ENCODE data around the gene POC1A. TPM values are rescaled to one million over a fixed set of nuclear protein-coding genes. Genes with fewer than 3 reads are reported as not detected.

Gene POC1A
- total RNA-seq, 1 donor from 2014 or later, result 4.7 TPM

GRCh38 chr3:52073490-52073889 lies 80.7 kb downstream of the POC1A start:
- Histone ChIP-seq H3K4me3 (ENCODE audit: low read depth, low read length) (no peak overlapping the region), H3K36me3 (ENCODE audit: control insufficient read depth, insufficient read depth, low read length) (no peaks in the 10 kb centered on the region), H3K27me3 (ENCODE audit: control insufficient read depth, insufficient read depth, low read length) (no peaks in the 10 kb centered on the region)
- no peak for TF ChIP-seq CTCF (IDR thresholded peaks at IDR 0.05; ENCODE audit: insufficient read depth, low read length, poor library complexity, severe bottlenecking)
- DNase-seq (ENCODE audit: low read depth), result no peak

- Histone ChIP-seq H3K36me3 (ENCODE audit: control insufficient read depth, insufficient read depth, low read length) (no peaks in the 10 kb centered on the region), H3K4me3 (ENCODE audit: low read depth, low read length) (no peak overlapping the region), H3K27me3 (ENCODE audit: control insufficient read depth, insufficient read depth, low read length) (no peaks in the 10 kb centered on the region)
- no peak for DNase-seq (ENCODE audit: low read depth)
- no peak for TF ChIP-seq CTCF (IDR thresholded peaks at IDR 0.05; ENCODE audit: insufficient read depth, low read length, poor library complexity, severe bottlenecking)
These were observed 81.8 kb downstream of the POC1A start for GRCh38 chr3:52072471-52072870.

- Histone ChIP-seq H3K36me3 (ENCODE audit: control insufficient read depth, insufficient read depth, low read length) (no peaks in the 10 kb centered on the region), H3K4me3 (ENCODE audit: low read depth, low read length) (no peak overlapping the region), H3K27me3 (ENCODE audit: control insufficient read depth, insufficient read depth, low read length) (no peaks in the 10 kb centered on the region)
- no peak for TF ChIP-seq CTCF (IDR thresholded peaks at IDR 0.05; ENCODE audit: insufficient read depth, low read length, poor library complexity, severe bottlenecking)
- no peak for DNase-seq (ENCODE audit: low read depth)
These were observed 82.2 kb downstream of the POC1A start for GRCh38 chr3:52072020-52072419.

- H3K4me3 ChIP-seq (ENCODE audit: low read depth, low read length), result no peak overlapping the region
- no peak for TF ChIP-seq CTCF (IDR thresholded peaks at IDR 0.05; ENCODE audit: insufficient read depth, low read length, poor library complexity, severe bottlenecking)
- no peak for DNase-seq (ENCODE audit: low read depth)
- no peaks in the 10 kb centered on the region for H3K27me3 ChIP-seq (ENCODE audit: control insufficient read depth, insufficient read depth, low read length)
- H3K36me3 ChIP-seq (ENCODE audit: control insufficient read depth, insufficient read depth, low read length), result no peaks in the 10 kb centered on the region
These were observed 83.2 kb downstream of the POC1A start for GRCh38 chr3:52070724-52071621.

GRCh38 chr3:52069855-52070254 lies 84.4 kb downstream of the POC1A start:
- Histone ChIP-seq H3K27me3 (ENCODE audit: control insufficient read depth, insufficient read depth, low read length) (no peaks in the 10 kb centered on the region), H3K4me3 (ENCODE audit: low read depth, low read length) (no peak overlapping the region), H3K36me3 (ENCODE audit: control insufficient read depth, insufficient read depth, low read length) (no peaks in the 10 kb centered on the region)
- no peak for TF ChIP-seq CTCF (IDR thresholded peaks at IDR 0.05; ENCODE audit: insufficient read depth, low read length, poor library complexity, severe bottlenecking)
- DNase-seq (ENCODE audit: low read depth), result no peak

- TF ChIP-seq CTCF (IDR thresholded peaks at IDR 0.05; ENCODE audit: insufficient read depth, low read length, poor library complexity, severe bottlenecking), result no peak
- no peak overlapping the region for H3K4me3 ChIP-seq (ENCODE audit: low read depth, low read length)
These were observed 85.1 kb downstream of the POC1A start for GRCh38 chr3:52069135-52069534.

More at GRCh38 chr3:52069135-52069534, 85.1 kb downstream of the POC1A start:
- no peaks in the 10 kb centered on the region for H3K27me3 ChIP-seq (ENCODE audit: control insufficient read depth, insufficient read depth, low read length)
- H3K36me3 ChIP-seq (ENCODE audit: control insufficient read depth, insufficient read depth, low read length), result no peaks in the 10 kb centered on the region
- DNase-seq (ENCODE audit: low read depth), result no peak
